ENCODE measurements around the gene VSTM2L.

GRCh38 chr20:37880726-37881591 is 22.0 kb upstream of the VSTM2L start:
- TF ChIP-seq, protein P1, sequence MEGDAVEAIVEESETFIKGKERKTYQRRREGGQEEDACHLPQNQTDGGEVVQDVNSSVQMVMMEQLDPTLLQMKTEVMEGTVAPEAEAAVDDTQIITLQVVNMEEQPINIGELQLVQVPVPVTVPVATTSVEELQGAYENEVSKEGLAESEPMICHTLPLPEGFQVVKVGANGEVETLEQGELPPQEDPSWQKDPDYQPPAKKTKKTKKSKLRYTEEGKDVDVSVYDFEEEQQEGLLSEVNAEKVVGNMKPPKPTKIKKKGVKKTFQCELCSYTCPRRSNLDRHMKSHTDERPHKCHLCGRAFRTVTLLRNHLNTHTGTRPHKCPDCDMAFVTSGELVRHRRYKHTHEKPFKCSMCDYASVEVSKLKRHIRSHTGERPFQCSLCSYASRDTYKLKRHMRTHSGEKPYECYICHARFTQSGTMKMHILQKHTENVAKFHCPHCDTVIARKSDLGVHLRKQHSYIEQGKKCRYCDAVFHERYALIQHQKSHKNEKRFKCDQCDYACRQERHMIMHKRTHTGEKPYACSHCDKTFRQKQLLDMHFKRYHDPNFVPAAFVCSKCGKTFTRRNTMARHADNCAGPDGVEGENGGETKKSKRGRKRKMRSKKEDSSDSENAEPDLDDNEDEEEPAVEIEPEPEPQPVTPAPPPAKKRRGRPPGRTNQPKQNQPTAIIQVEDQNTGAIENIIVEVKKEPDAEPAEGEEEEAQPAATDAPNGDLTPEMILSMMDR (IDR thresholded peaks at IDR 0.05), result no peak
- TF ChIP-seq POLR2A (IDR thresholded peaks at IDR 0.05) (no peak), EP300 (IDR thresholded peaks at IDR 0.05) (no peak)
